ENCODE measurements around the gene RAB26. TPM values are rescaled to one million over a fixed set of nuclear protein-coding genes. Genes with fewer than 3 reads are reported as not detected.

RAB26 gene
- total RNA-seq, 1 donor from 2014 or later: 0.83 TPM

DNA sequence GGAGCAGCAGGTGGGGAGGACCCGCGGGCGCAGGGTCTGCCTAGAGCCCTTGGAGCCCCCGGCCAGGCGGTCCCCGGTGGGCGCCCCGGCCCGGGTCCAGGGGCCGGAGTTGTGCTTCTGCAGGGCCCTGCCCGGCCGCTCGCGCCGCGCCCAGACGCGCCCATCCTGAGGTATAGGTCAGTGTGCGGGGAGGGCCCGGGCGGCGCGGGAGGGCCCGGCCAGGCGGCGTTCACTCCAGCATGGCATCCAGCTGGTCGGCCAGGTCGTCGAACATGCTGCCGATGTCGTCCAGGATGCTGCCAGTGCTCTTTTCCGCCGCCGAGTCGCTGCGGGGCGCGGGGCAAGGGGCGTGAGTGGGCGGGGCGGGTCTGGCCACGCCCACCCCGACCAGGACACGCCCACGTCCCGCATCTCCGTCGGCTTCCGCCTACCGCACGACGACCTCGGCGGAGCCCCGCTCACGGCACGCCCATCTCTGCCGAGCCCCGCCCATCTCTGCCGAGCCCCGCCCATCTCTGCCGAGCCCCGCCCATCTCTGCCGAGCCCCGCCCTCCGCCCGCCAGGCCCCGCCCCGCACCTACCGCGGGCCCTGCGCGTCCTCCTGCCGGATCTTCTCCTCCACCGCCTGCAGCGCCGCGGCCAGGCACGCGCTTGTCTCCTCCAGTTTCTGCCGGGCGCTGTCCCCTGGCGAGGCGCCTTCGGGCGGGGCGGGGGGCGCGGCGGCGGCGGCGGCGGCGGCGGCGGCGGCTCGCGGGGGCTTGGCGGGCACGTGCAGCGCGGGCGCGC lies 30.1 kb downstream of the RAB26 start:
- no peak for DNase-seq (ENCODE audit: low spot score)

- DNase-seq (ENCODE audit: low spot score): no peak
Observed at GRCh38 chr16:2179107-2179501, 30.7 kb downstream of the RAB26 start.

DNA sequence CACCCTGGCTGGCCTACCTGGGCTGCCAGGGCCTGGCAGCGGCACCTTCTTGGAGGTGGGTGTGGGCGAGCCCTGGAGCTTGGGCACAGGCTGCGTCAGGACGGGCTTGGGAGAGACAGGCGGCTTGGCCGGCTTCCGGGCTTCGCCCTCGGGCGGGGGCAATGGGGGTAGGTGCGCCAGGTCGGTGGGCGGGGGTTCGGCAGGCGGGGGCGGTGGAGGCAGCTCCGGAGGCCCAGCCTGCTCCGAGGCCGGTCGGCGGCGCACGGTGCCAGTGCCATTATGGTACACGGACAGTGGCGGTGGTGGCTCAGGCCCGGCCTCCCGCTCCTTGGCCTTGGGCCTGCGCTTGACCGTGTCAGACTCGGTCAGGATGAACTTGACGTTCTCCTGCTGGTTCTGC lies 31.2 kb downstream of the RAB26 start:
- DNase-seq (ENCODE audit: low spot score): no peak

GRCh38 chr16:2180461-2180860 lies 32.0 kb downstream of the RAB26 start:
- DNase-seq (ENCODE audit: low spot score): no peak

DNA sequence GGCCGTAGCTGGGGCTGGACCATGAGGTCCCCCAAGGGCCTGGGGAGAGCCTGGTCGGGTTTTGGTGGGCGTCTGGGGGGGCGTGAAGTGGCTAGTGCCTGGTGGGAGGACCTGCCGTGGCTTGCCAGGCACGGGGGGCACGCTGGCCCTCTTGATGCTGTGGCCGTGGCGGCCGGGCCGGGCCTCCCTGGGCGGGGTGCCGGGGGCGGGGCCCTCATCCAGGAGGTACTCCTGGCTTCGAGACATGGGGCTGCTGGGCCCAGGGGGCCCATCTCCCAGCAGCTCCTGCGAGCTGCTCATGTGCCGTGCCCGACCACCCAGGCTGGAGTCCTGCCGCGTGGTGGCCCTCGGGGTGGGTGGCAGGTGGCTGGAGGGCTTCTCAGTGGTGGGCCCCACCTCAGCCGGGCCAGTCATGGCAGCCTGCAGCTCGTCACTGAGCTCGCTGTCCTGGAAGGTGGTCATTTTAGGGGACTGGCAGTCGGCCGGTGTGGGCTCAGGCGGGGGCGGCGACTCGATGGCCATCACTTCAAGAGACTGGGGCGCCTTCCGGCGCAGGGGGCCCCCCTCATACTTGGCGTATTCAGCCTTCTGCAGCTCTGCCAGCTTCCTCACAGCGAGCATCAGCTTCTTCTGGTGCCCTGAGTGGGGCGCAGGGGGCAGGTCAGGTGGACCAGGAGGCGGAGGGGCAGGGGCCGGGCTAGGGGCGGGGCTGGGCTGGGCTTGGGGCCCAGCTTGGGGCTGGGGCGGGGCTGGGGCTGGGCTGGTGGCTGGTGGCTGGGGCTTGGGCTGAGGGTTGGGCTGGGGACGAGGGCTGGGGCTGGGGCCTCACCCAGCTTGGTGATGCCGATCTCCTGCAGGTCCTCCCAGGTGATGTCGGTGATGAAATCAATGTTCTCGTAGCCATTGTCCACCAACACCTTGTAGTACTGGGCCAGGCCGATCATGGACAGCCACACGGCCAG lies 32.8 kb downstream of the RAB26 start:
- no peak for DNase-seq (ENCODE audit: low spot score)

DNA sequence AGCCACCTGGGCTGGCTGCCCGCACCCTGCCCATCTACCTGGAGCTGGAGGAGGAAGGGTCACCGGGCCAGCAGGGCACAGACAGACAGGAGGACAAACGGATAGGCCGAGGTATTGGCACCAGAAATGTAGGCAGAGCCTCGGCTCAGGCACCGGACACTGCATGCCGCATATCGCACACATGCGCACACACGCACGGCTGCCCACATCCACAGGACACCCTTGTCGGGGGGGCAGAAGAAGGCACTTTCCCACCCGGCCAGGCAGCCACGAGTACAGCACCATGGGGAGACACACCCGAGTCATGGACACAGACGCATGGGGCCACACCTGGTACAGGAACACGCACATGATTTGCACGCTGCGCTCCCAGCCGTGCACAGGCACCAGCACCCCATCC lies 33.5 kb downstream of the RAB26 start:
- no peak for DNase-seq (ENCODE audit: low spot score)

- no peak for DNase-seq (ENCODE audit: low spot score)
Observed at GRCh38 chr16:2183671-2184070, 35.2 kb downstream of the RAB26 start.

- DNase-seq (ENCODE audit: low spot score): no peak
Observed at GRCh38 chr16:2184346-2184745, 35.9 kb downstream of the RAB26 start.

GRCh38 chr16:2184962-2185361 lies 36.5 kb downstream of the RAB26 start:
- DNase-seq (ENCODE audit: low spot score): no peak

- no peak for DNase-seq (ENCODE audit: low spot score)
Observed at GRCh38 chr16:2186064-2186463, 37.6 kb downstream of the RAB26 start.

DNA sequence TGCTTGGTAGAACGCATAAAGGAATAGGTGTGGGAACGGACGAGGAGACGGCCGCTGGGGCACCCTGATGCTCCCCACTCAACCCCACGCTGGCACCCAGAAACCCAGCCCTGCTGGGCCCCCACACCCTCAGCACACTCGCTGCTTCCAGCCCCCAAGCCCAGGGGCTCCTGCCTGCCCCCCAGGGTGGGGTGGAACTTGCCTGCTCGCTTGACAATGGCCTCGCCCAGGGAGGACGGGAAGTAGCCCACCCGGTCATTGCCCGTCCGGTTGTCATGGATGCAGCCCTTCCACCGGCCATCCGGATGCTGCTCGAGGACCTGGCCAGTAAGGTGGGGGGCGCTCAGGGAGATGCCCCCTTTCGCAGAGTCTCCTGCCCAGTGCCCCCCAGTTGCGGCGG lies 38.1 kb downstream of the RAB26 start:
- DNase-seq (ENCODE audit: low spot score): no peak

DNA sequence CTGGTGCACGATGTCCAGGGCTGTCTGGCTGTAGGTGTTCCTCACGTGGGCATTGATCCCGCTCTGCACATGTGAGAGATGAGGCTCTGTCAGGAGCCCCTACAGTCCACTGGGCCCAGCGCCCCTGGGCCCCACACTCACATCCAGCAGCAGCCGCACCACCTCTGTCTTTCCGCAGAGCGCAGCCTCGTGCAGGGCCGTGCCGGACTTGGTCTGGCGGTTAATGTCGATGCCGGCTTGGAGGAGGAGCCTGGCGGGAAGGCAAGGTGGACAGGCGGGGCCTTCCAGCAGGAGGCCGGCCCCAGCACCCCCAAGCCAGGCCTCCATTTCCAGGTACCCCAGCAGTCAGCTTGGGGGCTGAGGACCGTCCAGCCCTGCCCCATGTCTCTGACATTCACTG lies 38.8 kb downstream of the RAB26 start:
- DNase-seq (ENCODE audit: low spot score): no peak

- no peak for DNase-seq (ENCODE audit: low spot score)
Observed at GRCh38 chr16:2188395-2188794, 40.0 kb downstream of the RAB26 start.

DNA sequence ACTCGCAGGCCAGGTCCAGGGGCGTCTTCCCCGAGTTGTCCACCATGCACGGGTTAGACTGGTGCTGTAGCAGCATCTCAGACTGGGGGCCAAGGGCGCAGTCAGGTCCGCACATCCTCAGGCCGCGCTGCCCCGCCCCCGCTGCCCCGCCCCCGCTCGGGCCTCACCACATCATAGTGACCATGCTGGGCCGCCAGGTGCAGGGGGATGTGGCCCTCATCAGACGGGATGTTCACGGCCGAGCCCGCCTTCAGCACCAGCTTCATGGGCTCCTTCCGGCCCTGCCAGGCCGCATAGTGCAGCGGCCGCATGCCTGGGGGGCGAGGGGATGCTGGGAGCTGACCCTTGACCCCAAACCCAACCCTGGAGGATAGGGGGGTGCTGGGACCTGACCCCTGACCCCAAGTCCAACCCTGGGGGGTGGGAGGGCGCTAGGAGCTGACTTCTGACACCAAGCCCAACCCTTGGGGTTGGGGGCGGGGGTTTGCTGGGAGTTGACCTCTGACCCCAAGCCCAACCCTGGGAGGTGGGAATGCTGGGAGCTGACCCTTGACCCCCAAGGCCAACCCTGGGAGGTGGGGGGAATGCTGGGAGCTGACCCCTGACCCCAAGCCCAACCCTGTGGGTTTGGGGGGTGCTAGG lies 40.9 kb downstream of the RAB26 start:
- DNase-seq (ENCODE audit: low spot score): no peak

GRCh38 chr16:2190002-2190658 lies 41.7 kb downstream of the RAB26 start:
- no peak for DNase-seq (ENCODE audit: low spot score)

GRCh38 chr16:2190659-2191445 lies 42.4 kb downstream of the RAB26 start:
- no peak for DNase-seq (ENCODE audit: low spot score)

- DNase-seq (ENCODE audit: low spot score): no peak
Observed at GRCh38 chr16:2191446-2191706, 43.0 kb downstream of the RAB26 start.

- no peak for DNase-seq (ENCODE audit: low spot score)
Observed at GRCh38 chr16:2194166-2194834, 45.9 kb downstream of the RAB26 start.

- no peak for DNase-seq (ENCODE audit: low spot score)
Observed at GRCh38 chr16:2194852-2195321, 46.5 kb downstream of the RAB26 start.

- no peak for DNase-seq (ENCODE audit: low spot score)
Observed at GRCh38 chr16:2195322-2196161, 47.1 kb downstream of the RAB26 start.
